OCI-LY7 (cell line): ENCODE measurements around the gene KLF13.

Source experiments
- EZH2phosphoT487 ChIP-seq: fragments of 200-600 bp; sonication (generic); IDR thresholded peaks from 2 replicates; pipeline ENCODE4 v1.6.1; 2018; ENCODE audit warnings: low read depth, borderline replicate concordance, mild to moderate bottlenecking, mixed run types, antibody characterized with exemption, low read length, moderate library complexity, mixed read lengths
- TF ChIP-seq, protein P1 (sequence below): fragments of 200-600 bp; sonication (generic); conservative IDR thresholded peaks from 2 replicates; pipeline ENCODE4 v1.5.1; 2014; ENCODE audit warnings: mild to moderate bottlenecking, antibody characterized with exemption, low read length, moderate library complexity, mixed read lengths

DNA sequence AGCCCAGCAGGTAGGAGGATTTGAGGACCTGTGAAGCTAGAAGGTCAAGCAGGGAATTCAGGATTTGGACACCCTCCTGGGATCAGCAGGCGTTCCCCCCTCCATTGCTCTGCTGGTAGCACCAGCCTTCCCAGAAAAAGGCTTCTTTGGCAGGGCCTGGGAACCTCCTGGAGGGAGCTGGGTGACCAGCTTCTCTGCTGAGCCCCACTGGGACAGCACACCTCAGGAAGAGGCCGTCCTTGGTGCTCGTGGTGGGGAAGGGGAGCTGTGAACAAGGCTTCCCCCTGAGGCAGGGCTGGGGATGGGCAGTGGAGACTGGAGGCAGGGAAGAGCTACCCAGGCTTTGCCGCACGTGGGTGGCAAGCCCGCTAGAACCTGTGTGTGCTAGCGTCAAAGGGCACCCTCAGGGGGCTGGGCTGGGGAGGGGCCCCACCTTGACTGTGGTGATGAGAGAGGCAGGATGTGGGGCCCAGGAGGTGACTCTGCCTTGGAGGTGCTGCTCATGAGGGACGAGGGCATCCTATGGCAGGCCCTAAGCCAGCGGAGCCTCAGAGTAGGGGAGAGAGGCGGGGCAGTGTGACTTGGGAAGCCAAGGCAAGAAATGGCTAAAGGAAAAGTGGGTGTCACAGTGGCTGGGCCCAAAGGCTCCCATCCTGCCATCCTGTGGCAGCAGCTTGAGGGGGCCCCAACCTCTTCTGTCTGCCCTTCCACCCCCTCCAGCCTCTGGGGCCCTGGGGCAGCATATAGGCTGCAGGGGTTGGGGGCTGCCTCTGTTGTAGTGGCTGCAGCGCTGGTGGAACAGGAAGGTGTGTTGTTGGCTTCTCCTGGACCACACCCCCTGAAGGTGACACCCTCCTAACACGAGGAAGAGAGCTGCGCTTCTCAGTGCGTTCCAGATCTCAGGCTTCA, 20.7 kb downstream of the KLF13 start:
- TF ChIP-seq, protein P1, sequence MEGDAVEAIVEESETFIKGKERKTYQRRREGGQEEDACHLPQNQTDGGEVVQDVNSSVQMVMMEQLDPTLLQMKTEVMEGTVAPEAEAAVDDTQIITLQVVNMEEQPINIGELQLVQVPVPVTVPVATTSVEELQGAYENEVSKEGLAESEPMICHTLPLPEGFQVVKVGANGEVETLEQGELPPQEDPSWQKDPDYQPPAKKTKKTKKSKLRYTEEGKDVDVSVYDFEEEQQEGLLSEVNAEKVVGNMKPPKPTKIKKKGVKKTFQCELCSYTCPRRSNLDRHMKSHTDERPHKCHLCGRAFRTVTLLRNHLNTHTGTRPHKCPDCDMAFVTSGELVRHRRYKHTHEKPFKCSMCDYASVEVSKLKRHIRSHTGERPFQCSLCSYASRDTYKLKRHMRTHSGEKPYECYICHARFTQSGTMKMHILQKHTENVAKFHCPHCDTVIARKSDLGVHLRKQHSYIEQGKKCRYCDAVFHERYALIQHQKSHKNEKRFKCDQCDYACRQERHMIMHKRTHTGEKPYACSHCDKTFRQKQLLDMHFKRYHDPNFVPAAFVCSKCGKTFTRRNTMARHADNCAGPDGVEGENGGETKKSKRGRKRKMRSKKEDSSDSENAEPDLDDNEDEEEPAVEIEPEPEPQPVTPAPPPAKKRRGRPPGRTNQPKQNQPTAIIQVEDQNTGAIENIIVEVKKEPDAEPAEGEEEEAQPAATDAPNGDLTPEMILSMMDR: no peak
- TF ChIP-seq EZH2phosphoT487: no peak
